Measurements from ENCODE around the gene ARAP2.

The ARAP2 gene

DNA sequence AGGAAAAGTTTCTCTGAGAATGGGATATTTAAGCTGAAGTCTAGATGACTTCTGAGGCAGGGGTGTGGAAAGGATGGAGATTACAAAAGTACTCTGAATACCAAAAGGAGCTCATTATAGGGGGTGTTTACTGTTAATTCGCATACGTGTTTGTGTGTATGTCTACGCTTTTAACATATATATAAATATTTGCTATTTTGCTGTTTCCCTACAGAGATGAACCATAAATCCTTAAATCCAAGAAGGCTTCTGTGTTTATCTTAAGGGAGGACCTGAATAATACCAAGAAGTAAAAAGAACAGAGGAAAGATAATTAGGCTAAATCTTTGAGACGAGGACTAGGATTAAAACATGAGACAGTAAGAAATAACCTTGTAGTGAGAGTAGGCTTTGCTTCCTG is 166.0 kb downstream of the ARAP2 start:
- TF ChIP-seq, protein P1, sequence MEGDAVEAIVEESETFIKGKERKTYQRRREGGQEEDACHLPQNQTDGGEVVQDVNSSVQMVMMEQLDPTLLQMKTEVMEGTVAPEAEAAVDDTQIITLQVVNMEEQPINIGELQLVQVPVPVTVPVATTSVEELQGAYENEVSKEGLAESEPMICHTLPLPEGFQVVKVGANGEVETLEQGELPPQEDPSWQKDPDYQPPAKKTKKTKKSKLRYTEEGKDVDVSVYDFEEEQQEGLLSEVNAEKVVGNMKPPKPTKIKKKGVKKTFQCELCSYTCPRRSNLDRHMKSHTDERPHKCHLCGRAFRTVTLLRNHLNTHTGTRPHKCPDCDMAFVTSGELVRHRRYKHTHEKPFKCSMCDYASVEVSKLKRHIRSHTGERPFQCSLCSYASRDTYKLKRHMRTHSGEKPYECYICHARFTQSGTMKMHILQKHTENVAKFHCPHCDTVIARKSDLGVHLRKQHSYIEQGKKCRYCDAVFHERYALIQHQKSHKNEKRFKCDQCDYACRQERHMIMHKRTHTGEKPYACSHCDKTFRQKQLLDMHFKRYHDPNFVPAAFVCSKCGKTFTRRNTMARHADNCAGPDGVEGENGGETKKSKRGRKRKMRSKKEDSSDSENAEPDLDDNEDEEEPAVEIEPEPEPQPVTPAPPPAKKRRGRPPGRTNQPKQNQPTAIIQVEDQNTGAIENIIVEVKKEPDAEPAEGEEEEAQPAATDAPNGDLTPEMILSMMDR (IDR thresholded peaks at IDR 0.05; ENCODE audit: borderline replicate concordance, insufficient read depth, low read depth, low read length) = no peak
- H3K4me3 ChIP-seq (ENCODE audit: low read depth, low read length) = no peak overlapping the region

DNA sequence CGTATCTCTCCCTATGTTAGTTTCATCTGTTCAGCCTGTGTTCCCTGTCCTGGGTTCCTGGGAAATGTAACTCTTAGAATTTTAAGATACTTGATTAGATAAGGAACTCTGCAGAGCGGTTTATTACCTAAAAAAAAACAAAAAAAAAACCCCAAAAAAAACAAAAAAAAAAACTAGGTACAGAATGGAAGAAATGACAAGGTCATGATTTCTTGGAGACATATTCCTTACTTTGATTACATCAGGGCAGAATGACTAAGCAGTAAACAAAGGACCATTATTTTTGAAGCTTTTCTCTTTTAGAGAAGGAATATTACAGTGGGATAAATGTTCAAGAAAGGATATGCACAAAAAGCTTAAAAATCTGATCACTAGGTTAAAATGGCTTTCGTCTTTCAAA is 171.8 kb downstream of the ARAP2 start:
- TF ChIP-seq, protein P1 (IDR thresholded peaks at IDR 0.05; ENCODE audit: borderline replicate concordance, insufficient read depth, low read depth, low read length) = no peak
- no peak overlapping the region for H3K4me3 ChIP-seq (ENCODE audit: low read depth, low read length)

DNA sequence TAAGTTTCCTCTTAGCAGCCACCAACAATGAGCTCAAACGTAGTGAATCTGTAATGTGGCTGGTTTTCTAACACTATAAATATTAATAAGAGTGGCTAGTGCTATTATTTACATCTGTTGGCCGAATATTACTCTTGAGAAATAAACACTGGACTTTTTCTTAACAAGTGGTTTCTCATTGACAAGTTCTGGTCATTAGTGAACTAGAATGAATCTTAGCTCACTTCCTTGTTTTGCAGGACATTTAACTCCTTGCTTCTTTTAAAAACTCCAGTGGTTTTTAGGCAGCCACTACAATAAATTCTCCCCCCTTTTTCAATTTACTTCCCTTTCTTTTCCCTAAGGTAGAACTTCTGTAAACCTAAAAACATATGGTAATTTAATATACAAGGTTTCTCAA is 177.2 kb downstream of the ARAP2 start:
- TF ChIP-seq, protein P1 (IDR thresholded peaks at IDR 0.05; ENCODE audit: borderline replicate concordance, insufficient read depth, low read depth, low read length) = no peak
- H3K4me3 ChIP-seq (ENCODE audit: low read depth, low read length) = no peak overlapping the region

DNA sequence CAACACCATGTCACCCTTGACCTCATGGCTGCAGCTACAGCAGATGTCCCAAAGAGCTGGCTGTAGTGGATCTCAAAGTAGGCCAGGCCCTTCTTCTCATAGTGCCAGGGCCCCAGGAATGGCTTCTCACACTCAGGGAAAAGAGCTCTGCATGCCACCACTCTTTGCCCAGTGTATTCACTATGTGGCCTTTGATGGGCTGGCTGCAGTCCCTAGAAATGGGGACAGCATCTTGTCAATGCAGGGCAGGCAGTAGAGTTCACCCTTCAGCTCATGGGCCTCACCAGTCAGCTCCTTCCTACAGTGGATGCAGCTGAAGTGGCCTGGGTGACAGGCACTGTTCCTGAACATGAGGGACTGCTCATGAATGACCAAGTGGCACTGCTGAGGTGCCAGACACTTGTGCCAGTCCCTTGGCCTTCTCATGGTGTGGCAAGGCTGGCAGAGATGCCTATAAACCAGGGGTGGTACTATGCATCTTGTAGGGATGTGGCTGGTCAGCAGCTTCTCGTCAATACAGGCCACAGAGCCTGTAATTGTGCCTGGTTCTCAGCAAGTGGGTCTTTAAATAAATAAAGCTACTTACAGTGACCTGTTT is 178.9 kb downstream of the ARAP2 start:
- TF ChIP-seq, protein P1 (IDR thresholded peaks at IDR 0.05; ENCODE audit: borderline replicate concordance, insufficient read depth, low read depth, low read length) = no peak
- no peak overlapping the region for H3K4me3 ChIP-seq (ENCODE audit: low read depth, low read length)

DNA sequence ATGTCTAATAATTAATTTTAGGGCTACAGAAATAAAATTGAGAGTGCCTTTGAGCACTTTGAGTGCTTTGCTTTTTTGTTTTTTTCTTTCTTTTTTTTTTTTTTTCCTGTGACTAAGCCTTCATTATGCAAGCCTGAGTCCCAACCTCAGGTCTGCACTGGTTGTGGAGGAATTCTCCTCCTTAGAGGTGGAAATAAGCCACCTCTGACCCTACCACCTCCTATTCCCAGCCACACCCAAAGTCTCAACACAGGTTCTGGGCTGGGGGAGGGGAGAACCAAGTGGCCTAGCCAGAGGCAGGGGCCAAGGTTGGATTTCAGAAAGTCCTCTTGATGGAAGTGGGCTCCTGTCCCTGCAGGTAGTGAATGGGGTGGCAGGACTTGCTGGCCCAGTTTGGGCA is 180.2 kb downstream of the ARAP2 start:
- no peak overlapping the region for H3K4me3 ChIP-seq (ENCODE audit: low read depth, low read length)
- TF ChIP-seq, protein P1 (IDR thresholded peaks at IDR 0.05; ENCODE audit: borderline replicate concordance, insufficient read depth, low read depth, low read length) = no peak

DNA sequence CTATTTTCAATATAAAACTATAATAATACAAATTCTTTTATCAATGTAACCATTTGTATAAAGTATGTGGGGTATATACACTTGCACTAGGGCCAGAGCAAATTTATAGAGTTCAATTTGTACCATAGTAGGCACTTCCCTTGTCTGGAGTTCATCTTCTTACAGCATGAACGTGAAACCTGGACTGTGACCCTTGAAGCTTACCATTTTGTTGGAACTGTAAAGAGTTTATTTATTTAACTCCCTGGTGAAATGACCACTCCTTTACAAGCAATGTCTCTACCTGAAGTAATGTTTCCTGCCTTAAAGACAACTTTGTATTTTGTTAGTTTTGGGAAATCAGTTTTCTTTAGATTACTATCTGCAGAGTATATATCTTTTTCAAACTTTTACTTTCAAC is 188.2 kb downstream of the ARAP2 start:
- TF ChIP-seq, protein P1 (IDR thresholded peaks at IDR 0.05; ENCODE audit: borderline replicate concordance, insufficient read depth, low read depth, low read length) = no peak
- no peak overlapping the region for H3K4me3 ChIP-seq (ENCODE audit: low read depth, low read length)

DNA sequence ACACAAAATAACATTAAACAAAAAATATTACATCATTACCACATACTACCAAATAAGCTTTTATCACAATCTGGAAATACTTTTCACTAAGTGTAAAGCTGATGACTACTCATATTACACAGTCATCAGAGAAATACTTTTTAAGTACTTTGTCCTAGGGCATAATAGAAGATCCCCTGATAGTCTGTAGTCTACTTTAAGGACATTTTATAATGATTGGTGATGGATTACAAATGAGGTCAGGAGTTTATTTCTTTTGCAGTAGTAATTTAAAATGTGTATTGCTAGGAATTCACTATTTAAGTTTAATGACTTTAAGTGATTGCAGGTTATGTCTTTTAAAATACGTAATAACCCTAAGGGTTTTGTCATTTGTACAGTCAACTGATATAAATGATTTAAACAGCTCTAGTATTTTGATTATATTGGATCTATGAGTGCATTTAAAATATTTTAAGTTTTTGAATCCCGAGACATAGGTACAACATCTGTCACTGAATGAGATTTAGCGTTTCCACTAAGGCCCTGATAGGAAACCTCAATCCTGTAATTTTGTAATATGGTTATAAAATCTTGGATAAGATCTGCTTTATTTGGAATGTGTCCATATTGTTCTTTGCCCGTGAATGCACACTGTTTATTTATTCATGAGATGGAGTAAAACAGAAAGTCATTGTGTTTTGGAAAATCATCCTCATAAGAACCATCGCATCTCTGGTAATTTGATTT is 189.5 kb downstream of the ARAP2 start:
- TF ChIP-seq, protein P1 (IDR thresholded peaks at IDR 0.05; ENCODE audit: borderline replicate concordance, insufficient read depth, low read depth, low read length) = no peak
- H3K4me3 ChIP-seq (ENCODE audit: low read depth, low read length) = no peak overlapping the region
